CD4-positive, alpha-beta T cell treated with Interleukin-21 for 1 hour (primary cell): ENCODE measurements around the gene PARVA.

Source experiments
- DNase-seq: peaks from one replicate; pipeline ENCODE4 v3.0.0-alpha.2; 2020

The PARVA gene

DNA sequence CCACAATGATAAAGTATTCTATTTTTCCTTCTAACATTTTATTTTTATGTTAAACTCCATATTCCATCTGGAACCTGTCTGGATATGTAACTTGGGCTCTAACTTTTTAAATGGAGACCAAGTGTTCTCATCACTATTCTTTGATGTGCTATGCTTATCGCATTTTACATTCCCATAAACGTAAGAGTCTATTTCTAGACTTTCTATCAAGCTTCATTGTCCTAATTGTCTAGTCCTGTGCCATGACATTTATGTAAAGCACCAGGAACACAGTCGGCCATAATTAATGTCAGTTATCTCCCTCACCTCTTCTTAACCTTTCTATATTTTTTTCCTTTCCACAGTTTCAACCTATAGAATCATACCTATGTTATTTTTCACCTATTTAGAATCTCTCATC lies 183.0 kb downstream of the PARVA start:
- DNase-seq = no peak

DNA sequence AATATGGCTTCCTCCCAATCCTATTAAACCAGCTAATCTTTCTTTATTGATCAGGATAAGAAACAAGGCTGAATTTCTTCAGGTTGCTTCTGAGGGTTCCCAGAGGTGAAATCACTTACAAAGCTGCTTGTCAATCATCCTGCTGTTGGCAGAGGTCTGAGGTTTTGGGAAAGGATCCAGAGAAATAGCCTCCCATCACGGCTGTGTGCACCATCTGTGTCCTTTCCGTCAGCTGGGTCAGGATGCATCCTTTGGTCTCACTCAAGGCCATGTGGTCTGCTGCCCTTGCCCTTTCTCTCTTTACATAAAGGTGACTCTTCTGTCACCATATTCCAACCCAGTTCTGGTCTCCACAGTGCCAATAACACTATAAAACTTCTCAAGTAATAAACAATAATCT lies 183.5 kb downstream of the PARVA start:
- DNase-seq = no peak

DNA sequence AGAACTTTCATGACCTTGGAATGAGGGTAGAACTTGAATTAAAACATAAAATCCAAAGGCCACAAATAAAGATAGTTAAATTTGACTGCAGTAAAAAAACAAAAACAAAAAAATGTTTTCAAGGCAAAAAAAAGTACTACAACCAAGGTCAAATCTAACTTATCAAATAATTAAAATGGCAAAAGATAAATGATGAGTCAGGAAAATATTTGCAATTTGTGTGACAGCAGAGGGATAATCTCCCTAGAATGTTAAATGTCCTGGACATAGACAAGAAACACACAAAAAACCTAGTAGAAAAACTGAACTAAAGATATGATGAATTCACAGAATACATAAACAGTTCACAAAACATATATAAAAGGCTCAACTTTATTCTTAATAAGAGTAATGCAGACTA lies 186.6 kb downstream of the PARVA start:
- no peak for DNase-seq

DNA sequence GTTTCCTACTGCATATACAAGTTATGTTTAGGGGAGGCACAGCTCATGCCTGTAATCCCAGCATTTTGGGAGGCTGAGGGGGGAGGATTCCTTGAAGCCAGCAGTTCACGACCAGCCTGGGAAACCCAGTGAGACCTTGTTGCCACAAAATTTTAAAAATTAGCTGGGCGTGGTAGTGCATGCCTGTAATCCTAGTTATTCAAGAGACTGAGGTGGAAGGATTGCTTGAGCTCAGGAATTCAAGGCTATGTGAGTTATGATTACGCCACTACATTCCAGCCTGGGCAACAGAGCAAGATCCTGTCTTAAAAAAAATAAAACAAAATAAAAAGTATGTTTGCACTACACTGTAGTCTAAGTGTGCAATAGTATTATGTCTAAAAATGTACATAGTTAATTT lies 188.0 kb downstream of the PARVA start:
- DNase-seq = no peak

DNA sequence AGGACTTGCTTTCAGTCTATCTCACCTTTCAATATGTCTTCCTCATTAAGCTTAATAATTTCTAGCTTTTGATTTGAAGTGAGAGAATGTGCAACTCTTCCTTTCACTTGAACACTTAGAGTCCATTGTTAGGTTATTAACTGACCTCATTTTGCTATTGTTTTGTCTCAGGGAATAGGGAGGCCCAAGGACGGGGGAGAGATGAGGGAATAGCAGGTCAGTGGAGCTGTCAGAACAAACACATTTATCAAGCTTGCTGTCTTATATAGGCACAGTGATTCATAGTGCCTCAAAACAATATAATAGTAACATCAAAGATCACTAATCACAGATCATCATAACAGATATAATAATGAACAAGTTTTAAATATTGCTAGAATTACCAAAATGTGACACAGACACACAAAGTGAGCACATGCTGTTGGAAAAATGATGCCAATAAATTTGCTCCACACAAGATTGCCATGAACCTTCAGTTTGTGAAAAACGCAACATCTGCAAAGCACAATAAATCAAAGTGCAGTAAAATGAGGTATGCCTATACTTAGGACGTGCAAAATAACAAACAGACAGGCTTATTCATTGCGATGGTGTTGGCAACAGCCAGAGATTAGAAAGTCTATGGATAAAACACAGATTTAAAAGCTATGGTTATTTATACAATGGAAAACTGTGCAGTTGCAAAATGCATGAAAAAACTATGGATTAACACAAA lies 190.5 kb downstream of the PARVA start:
- DNase-seq = no peak

DNA sequence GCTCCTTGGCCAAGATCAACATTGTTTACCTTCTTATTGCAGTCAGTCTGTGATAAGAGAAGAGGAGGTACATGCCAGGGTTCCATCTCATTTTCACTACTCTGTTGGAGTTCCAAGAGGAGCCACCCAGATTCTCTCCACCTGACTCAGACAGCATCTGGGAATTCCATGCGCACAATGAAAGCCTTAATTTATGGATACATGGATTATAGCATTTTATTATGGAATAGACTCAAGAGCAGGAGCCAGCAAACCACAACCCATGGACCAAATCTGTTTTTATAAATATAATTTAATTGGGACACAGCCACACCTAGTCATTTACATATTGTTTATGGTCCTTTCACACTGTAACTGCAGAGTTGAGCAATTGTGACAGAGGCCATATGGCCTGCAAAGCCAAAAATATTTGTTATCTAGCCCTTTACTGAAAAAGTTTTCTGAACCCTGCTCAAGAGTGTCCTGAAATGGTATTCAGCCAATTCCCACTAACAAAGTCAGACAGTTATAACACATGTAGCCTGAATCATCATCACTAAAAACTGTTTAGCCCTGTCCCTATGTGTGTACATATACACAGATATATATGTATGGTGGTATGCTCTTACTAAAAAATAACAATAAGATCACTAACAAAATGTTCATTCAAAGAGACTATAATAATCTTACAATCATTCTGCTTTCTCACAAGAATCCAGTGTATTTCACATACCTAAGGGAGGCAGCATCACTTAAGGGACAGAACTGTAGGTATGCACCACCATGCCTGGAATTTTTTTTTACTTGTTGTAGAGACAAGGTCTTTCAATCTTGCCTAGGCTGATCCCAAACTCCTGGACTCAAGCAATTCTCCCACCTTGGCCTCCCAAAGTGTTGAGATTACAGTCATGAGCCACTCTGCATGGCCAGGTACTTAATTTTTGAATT lies 192.4 kb downstream of the PARVA start:
- DNase-seq = no peak

DNA sequence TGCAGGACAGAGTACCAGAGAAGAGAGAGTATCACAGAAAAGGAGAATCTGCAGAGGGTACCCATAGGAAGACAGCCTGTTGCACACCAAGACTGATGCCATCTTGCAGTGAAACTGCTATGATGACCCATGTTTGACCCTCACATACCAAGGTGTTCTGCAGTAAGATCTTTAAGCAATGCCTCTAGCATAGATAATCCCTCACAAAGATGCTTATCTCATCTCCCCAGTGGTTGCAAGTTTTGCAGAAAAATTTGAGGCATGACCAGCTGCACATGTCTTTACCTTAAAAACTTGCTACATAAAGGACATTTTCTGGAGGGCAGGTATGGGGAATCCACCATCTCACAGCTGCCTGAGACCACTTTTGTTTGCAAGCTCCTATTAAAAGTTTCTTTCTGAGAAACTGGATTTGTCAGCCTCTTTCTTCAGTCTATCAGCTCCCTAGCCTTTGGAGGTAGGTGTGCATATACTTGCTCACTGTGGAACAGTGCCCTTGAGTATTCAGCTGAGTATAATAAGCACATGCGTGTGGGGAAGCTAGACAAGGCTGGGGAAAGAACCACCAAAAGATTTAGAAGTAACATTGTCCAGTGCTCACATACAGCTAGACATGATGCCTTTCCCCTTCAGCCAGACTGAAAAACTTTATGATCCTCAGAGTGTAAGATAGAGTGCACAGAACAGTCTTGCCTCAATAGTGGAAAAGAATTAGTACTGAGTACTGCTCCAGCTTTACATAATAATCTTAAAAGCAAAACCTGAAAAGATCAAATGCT lies 196.5 kb downstream of the PARVA start:
- no peak for DNase-seq

DNA sequence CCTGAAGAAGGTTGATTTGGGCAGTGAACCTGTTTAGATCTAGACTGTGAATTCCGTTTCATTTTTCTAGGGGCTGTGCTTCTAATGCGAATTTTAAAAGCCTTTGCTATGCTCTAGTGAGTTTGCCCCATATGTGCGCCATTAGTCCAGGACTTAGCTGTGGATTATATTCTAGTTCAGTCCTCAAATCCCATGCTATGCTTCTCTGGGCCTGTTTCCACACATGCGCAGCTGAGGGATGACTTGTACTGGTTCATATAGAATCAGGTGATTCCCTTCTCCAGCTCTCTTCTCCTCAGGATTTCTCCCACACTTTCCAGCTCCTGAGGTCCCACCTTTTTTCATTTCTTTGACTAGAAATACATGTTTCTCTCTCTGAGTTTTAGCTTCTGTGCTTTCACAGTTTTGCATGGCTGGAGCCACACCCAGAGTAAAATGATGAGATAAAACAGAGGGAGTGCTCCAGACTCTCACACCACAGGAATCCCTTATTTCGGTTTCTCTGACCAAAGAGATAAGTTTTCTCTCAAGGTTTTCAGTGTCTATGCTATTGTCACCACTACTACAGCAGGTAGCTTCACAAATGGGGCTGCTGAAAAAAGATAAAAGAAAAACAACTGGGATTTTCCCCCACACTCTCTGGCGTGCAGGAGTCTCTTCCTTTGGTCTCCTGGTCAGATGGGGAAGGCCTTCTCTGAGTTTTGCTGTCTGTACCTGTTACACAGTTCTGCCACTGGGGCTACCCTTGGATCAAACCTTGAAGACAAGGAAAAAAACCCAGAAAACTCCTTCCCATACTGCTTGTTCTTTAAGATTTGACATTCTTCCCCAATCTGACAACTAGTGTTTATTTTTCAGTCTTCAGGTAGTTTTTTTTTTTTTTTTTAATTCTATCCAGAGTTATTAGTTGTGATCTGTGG lies 200.6 kb downstream of the PARVA start:
- no peak for DNase-seq

DNA sequence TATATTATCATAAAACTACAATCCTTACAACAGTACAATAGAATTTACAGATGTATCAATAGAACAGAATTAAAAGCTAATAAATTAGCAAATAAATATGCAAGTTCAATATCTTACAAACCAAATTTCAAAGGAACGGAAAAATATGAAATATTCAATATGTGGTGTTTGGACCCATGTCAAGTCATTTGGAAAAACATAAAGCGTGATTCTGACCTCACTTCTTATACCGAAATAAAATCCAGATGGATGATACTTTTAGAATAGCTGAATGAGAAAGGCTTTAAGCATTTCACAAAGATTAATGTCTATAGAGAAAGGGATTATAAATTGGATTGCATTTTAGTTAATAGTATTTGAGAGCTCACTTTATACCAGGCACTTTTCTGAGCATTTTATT lies 204.0 kb downstream of the PARVA start:
- no peak for DNase-seq

DNA sequence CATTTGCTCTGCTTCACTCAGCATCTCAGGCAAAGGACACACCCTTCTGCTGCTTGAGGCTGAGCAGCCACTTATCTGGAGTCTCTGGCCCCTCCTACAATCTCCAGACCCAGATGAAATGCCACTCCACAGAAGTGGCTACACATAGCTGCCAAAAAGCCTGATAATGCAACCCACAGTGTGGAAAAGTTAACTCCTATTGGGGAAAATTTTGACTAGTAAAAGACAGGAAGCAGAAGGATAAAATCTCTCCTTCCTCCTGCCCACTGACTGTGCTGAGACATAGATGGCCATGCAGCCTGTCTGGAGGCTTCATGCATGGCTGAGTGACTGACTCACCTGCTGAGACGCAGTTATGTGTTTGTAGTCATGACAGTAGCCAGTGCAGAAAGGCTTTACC lies 204.6 kb downstream of the PARVA start:
- no peak for DNase-seq
